NB4 (cell line): ENCODE data around the gene ARPC5L.

Experiments
- POLR2A ChIP-seq: IDR thresholded peaks from 2 replicates; pipeline ENCODE4 v1.6.1; 2011; ENCODE audit warnings: mild to moderate bottlenecking; ENCODE audit not compliant: insufficient read length; ENCODE audit errors: extremely low read depth
- TF ChIP-seq, protein P1 (sequence below): IDR thresholded peaks from one replicate; pipeline ENCODE4 v1.5.1; 2012; ENCODE audit warnings: low read depth, low read length
- TF ChIP-seq, protein P2 (sequence below): IDR thresholded peaks from 2 replicates; pipeline ENCODE4 v1.6.1; 2011; ENCODE audit warnings: low read depth, low read length

DNA sequence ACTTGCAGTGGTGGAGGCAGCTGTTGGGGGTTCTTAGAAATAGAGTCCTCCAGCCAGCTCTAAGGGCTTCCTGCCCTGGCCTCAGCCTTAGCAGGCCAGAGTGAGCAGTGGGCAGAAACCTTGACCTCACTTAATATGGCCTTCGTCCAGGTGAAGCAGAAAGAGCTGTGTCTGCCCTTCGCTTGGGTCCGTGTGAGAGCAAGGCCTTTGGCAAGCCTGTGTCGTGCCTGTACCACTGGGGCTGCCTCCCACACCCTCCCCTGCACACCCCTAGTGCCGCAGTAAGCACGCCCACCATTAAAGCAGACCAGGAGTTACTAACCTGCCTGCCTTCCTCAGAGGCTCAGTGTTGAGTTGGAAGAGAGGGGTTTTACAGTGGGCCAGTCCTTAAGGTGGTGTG, 13.6 kb downstream of the ARPC5L start:
- TF ChIP-seq, protein P1, sequence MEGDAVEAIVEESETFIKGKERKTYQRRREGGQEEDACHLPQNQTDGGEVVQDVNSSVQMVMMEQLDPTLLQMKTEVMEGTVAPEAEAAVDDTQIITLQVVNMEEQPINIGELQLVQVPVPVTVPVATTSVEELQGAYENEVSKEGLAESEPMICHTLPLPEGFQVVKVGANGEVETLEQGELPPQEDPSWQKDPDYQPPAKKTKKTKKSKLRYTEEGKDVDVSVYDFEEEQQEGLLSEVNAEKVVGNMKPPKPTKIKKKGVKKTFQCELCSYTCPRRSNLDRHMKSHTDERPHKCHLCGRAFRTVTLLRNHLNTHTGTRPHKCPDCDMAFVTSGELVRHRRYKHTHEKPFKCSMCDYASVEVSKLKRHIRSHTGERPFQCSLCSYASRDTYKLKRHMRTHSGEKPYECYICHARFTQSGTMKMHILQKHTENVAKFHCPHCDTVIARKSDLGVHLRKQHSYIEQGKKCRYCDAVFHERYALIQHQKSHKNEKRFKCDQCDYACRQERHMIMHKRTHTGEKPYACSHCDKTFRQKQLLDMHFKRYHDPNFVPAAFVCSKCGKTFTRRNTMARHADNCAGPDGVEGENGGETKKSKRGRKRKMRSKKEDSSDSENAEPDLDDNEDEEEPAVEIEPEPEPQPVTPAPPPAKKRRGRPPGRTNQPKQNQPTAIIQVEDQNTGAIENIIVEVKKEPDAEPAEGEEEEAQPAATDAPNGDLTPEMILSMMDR = no peak
- TF ChIP-seq, protein P2, sequence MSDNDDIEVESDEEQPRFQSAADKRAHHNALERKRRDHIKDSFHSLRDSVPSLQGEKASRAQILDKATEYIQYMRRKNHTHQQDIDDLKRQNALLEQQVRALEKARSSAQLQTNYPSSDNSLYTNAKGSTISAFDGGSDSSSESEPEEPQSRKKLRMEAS = no peak
- no peak for TF ChIP-seq POLR2A
